ENCODE results near the gene SLC6A4.

SLC6A4 gene

GRCh38 chr17:30225919-30226553 lies 9.5 kb downstream of the SLC6A4 start:
- H3K27ac ChIP-seq, result no peak overlapping the region
- no peak for TF ChIP-seq CTCF (conservative IDR thresholded peaks at IDR 0.05; ENCODE audit: low read depth)
- CTCF ChIA-PET, result no interaction called here
- no peak for DNase-seq (ENCODE audit: low spot score)
- POLR2A ChIA-PET (ENCODE audit: low non-redundant PET), result no interaction called here

- DNase-seq (ENCODE audit: low spot score), result peak; percentile 38
- POLR2A ChIA-PET (ENCODE audit: low non-redundant PET), result no interaction called here
- no peak for TF ChIP-seq CTCF (conservative IDR thresholded peaks at IDR 0.05; ENCODE audit: low read depth)
- CTCF ChIA-PET, result interaction anchor here (0.6 kb wide), 1 partner anchor 100 kb away, joined by 3 read pairs; no protein-coding TSS in a partner anchor
- no peak overlapping the region for H3K27ac ChIP-seq
These were observed 10.4 kb downstream of the SLC6A4 start for GRCh38 chr17:30225112-30225511.

GRCh38 chr17:30224419-30224960 lies 11.0 kb downstream of the SLC6A4 start:
- H3K27ac ChIP-seq, result no peak overlapping the region
- ChIA-PET POLR2A (ENCODE audit: low non-redundant PET) (no interaction called here), CTCF (no interaction called here)
- TF ChIP-seq CTCF (conservative IDR thresholded peaks at IDR 0.05; ENCODE audit: low read depth), result no peak
- no peak for DNase-seq (ENCODE audit: low spot score)

GRCh38 chr17:30222721-30223175 lies 12.7 kb downstream of the SLC6A4 start:
- no peak overlapping the region for H3K27ac ChIP-seq
- no peak for TF ChIP-seq CTCF (conservative IDR thresholded peaks at IDR 0.05; ENCODE audit: low read depth)
- POLR2A ChIA-PET (ENCODE audit: low non-redundant PET), result no interaction called here
- CTCF ChIA-PET, result interaction anchor here (0.6 to 0.7 kb wide), 2 partner anchors 21 to 154 kb away, joined by 3 read pairs; no protein-coding TSS in a partner anchor
- DNase-seq (ENCODE audit: low spot score), result no peak

- no peak overlapping the region for H3K27ac ChIP-seq
- DNase-seq (ENCODE audit: low spot score), result no peak
- CTCF ChIA-PET, result no interaction called here
- POLR2A ChIA-PET (ENCODE audit: low non-redundant PET), result no interaction called here
- TF ChIP-seq CTCF (conservative IDR thresholded peaks at IDR 0.05; ENCODE audit: low read depth), result no peak
These were observed 13.2 kb downstream of the SLC6A4 start for GRCh38 chr17:30222251-30222650.

GRCh38 chr17:30221346-30221745 lies 14.2 kb downstream of the SLC6A4 start:
- CTCF ChIA-PET, result no interaction called here
- H3K27ac ChIP-seq, result no peak overlapping the region
- DNase-seq (ENCODE audit: low spot score), result no peak
- POLR2A ChIA-PET (ENCODE audit: low non-redundant PET), result no interaction called here
- TF ChIP-seq CTCF (conservative IDR thresholded peaks at IDR 0.05; ENCODE audit: low read depth), result no peak
